MM.1S (cell line): ENCODE measurements around the gene TSSK1B.

ENCODE experiments used
- DNase-seq: peaks from one replicate; pipeline ENCODE4 v3.0.0-alpha.2; 2015
- H2AFZ ChIP-seq: fragments of 300-600 bp; sonication (generic); 2 replicates; pipeline ENCODE4 v1.6.0; 2016; ENCODE audit warnings: antibody characterized with exemption, low read length
- H3F3A ChIP-seq: fragments of 300-600 bp; sonication (generic); 2 replicates; pipeline ENCODE4 v1.6.1; 2016; ENCODE audit warnings: mild to moderate bottlenecking, antibody characterized with exemption, low read length, moderate library complexity, mixed read lengths; ENCODE audit not compliant: insufficient read depth
- H3K27ac ChIP-seq: fragments of 300-600 bp; sonication (generic); 2 replicates; pipeline ENCODE4 v1.5.1; 2016; ENCODE audit warnings: mild to moderate bottlenecking, low read length
- H3K27me3 ChIP-seq: fragments of 300-600 bp; sonication (generic); replicated peaks from 2 replicates; pipeline ENCODE4 v1.6.0; 2016; ENCODE audit warnings: low read length; ENCODE audit not compliant: insufficient read depth
- H3K36me3 ChIP-seq: fragments of 300-600 bp; sonication (generic); replicated peaks from 2 replicates; pipeline ENCODE4 v1.6.1; 2016; ENCODE audit warnings: mild to moderate bottlenecking, low read length, mixed read lengths; ENCODE audit not compliant: insufficient read depth
- H3K4me1 ChIP-seq: fragments of 300-600 bp; sonication (generic); 2 replicates; pipeline ENCODE4 v1.6.1; 2016; ENCODE audit warnings: low read length, mixed read lengths
- H3K4me2 ChIP-seq: fragments of 300-600 bp; sonication (generic); 2 replicates; pipeline ENCODE4 v1.6.0; 2016; ENCODE audit warnings: low read depth, low read length
- H3K4me3 ChIP-seq: fragments of 300-600 bp; sonication (generic); 2 replicates; pipeline ENCODE4 v1.5.1; 2016; ENCODE audit warnings: low read length, mixed read lengths
- H3K79me2 ChIP-seq: fragments of 300-600 bp; sonication (generic); 2 replicates; pipeline ENCODE4 v1.6.1; 2016; ENCODE audit warnings: mixed run types, low read length, mixed read lengths
- H3K9ac ChIP-seq: fragments of 300-600 bp; sonication (generic); 2 replicates; pipeline ENCODE4 v1.6.1; 2016; ENCODE audit warnings: low read length, mixed read lengths
- H3K9me2 ChIP-seq: fragments of 300-600 bp; sonication (generic); replicated peaks from 2 replicates; pipeline ENCODE4 v1.6.1; 2016; ENCODE audit warnings: mild to moderate bottlenecking, low read length, mixed read lengths; ENCODE audit not compliant: insufficient read depth
- H3K9me3 ChIP-seq: fragments of 300-600 bp; sonication (generic); replicated peaks from 2 replicates; pipeline ENCODE4 v1.6.1; 2016; ENCODE audit warnings: mild to moderate bottlenecking, low read length, mixed read lengths; ENCODE audit not compliant: insufficient read depth
- H4K20me1 ChIP-seq: fragments of 300-600 bp; sonication (generic); 2 replicates; pipeline ENCODE4 v1.6.1; 2016; ENCODE audit warnings: mild to moderate bottlenecking, low read length, moderate library complexity, mixed read lengths; ENCODE audit not compliant: insufficient read depth
- EZH2 ChIP-seq: fragments of 300-600 bp; sonication (generic); optimal IDR thresholded peaks from 2 replicates; pipeline ENCODE3; 2017; ENCODE audit warnings: low read depth, mild to moderate bottlenecking, antibody characterized with exemption, low read length, mixed read lengths
- EZH2phosphoT487 ChIP-seq: fragments of 300-600 bp; sonication (generic); IDR thresholded peaks from 2 replicates; pipeline ENCODE4 v1.6.1; 2018; ENCODE audit warnings: antibody characterized with exemption, low read length
- TF ChIP-seq, protein P1 (sequence below): fragments of 300-600 bp; sonication (generic); IDR thresholded peaks from 2 replicates; pipeline ENCODE4 v1.5.1; 2016; ENCODE audit warnings: antibody characterized with exemption, low read length, mixed read lengths

Gene TSSK1B, protein sequence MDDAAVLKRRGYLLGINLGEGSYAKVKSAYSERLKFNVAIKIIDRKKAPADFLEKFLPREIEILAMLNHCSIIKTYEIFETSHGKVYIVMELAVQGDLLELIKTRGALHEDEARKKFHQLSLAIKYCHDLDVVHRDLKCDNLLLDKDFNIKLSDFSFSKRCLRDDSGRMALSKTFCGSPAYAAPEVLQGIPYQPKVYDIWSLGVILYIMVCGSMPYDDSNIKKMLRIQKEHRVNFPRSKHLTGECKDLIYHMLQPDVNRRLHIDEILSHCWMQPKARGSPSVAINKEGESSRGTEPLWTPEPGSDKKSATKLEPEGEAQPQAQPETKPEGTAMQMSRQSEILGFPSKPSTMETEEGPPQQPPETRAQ

DNA sequence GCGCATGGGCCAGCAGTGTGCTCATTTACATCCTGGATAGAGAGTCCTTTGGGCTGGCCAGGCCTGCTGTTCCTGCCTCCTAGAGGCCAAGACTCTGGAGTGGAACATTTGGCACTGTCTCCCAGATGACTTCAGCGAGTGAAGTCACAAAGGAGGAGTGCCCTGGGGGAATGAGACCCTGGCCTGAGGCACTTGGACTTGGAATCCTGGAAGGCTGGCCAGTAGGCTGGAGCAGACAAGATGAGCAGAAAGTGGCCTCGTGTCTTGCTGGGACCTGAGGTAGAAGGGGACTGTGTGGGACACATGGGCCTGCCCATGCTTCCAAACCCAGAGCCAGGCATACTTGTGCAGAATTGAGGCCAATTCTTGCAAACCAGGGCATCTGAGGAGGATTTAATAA lies at the start of gene TSSK1B:
Gene TSSK1B, minus strand, starts transcription at position 101 of the 400 bp plus-strand sequence. CDS start 150 bp downstream, outside the sequence.
- DNase-seq, result no peak

DNA sequence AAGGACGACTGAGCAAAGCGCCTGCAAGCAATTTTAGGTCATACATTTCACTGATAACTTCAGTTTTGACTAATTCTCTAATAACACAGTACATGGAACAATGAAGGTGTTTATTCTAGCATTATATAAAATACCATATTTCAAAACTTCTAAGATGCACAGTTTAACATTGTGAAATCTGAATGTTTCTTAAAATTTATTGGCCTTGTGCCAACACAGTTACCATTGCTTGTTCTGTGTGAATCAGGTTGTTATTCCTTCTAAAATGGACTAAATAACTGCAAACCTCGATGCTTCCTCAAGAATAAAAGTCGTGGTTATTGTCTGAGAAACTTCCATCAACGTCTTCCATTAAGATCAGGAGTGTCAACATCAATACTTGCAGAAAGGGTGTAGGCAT lies 45.5 kb upstream of the TSSK1B start:
- Histone ChIP-seq H4K20me1 (no peaks in the 10 kb centered on the region), H3K79me2 (no peaks in the 10 kb centered on the region), H3F3A (no peaks in the 10 kb centered on the region), H3K4me3 (no peak overlapping the region), H3K4me2 (no peak overlapping the region), H3K9ac (no peak overlapping the region), H3K9me2 (no peaks in the 10 kb centered on the region), H3K9me3 (no peaks in the 10 kb centered on the region), H3K27ac (no peak overlapping the region), H2AFZ (no peak overlapping the region), H3K27me3 (no peaks in the 10 kb centered on the region), H3K4me1 (no peaks in the 10 kb centered on the region), H3K36me3 (no peaks in the 10 kb centered on the region)
- no peak for TF ChIP-seq EZH2
- TF ChIP-seq EZH2phosphoT487, result no peak
- TF ChIP-seq, protein P1, sequence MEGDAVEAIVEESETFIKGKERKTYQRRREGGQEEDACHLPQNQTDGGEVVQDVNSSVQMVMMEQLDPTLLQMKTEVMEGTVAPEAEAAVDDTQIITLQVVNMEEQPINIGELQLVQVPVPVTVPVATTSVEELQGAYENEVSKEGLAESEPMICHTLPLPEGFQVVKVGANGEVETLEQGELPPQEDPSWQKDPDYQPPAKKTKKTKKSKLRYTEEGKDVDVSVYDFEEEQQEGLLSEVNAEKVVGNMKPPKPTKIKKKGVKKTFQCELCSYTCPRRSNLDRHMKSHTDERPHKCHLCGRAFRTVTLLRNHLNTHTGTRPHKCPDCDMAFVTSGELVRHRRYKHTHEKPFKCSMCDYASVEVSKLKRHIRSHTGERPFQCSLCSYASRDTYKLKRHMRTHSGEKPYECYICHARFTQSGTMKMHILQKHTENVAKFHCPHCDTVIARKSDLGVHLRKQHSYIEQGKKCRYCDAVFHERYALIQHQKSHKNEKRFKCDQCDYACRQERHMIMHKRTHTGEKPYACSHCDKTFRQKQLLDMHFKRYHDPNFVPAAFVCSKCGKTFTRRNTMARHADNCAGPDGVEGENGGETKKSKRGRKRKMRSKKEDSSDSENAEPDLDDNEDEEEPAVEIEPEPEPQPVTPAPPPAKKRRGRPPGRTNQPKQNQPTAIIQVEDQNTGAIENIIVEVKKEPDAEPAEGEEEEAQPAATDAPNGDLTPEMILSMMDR, result no peak
- no peak for DNase-seq

More for the DNA sequence above, at the start of gene TSSK1B:
- no peaks in the 10 kb centered on the region for H3F3A ChIP-seq
- no peak within 1 kb of the TSS for H3K4me2 ChIP-seq
- H2AFZ ChIP-seq, result no peak within 1 kb of the TSS
- no peaks in the 10 kb centered on the region for H3K79me2 ChIP-seq
- H3K36me3 ChIP-seq, result no peaks in the 10 kb centered on the region
- H3K4me3 ChIP-seq, result no peak within 1 kb of the TSS
- TF ChIP-seq, protein P1, result no peak
- no peak for TF ChIP-seq EZH2
- no peak for TF ChIP-seq EZH2phosphoT487
- H3K9me3 ChIP-seq, result no peaks in the 10 kb centered on the region
- H3K27ac ChIP-seq, result no peak within 1 kb of the TSS
- no peaks in the 10 kb centered on the region for H3K4me1 ChIP-seq
- H3K9ac ChIP-seq, result no peak within 1 kb of the TSS
- no peaks in the 10 kb centered on the region for H3K27me3 ChIP-seq
- H4K20me1 ChIP-seq, result no peaks in the 10 kb centered on the region
- no peaks in the 10 kb centered on the region for H3K9me2 ChIP-seq

DNA sequence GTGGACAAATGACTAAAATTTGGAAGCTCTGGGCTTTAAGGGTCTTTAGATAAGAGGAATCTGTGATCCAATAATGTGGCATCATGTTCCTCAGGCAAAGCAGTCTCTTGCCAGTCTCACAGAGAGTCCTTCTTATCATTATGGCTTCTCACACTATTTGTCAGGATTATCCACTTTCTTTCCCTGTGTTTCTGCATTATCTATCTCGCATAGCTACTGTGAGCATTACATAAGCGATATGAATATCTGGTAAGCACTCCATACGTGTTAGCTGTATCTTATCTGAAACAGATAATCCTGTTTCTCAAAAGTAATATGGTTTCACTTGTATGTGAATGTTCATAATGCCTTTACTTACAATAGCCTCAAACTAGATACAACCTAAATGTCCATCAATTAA lies 43.9 kb upstream of the TSSK1B start:
- H3K4me2 ChIP-seq, result no peak overlapping the region
- H3K9me2 ChIP-seq, result no peaks in the 10 kb centered on the region
- H2AFZ ChIP-seq, result no peak overlapping the region
- TF ChIP-seq EZH2phosphoT487, result no peak
- TF ChIP-seq, protein P1, result no peak
- TF ChIP-seq EZH2, result no peak
- no peaks in the 10 kb centered on the region for H3K4me1 ChIP-seq
- H3K9me3 ChIP-seq, result no peaks in the 10 kb centered on the region
- no peak overlapping the region for H3K4me3 ChIP-seq
- H3F3A ChIP-seq, result no peaks in the 10 kb centered on the region
- no peak overlapping the region for H3K27ac ChIP-seq
- no peaks in the 10 kb centered on the region for H3K79me2 ChIP-seq
- no peak overlapping the region for H3K9ac ChIP-seq
- H3K27me3 ChIP-seq, result no peaks in the 10 kb centered on the region
- no peaks in the 10 kb centered on the region for H4K20me1 ChIP-seq
- no peak for DNase-seq
- H3K36me3 ChIP-seq, result no peaks in the 10 kb centered on the region
